GM21717 (cell line): ENCODE results near the gene PLCB4.
"Not testable (repeated sequence)": the region's sequence is repeated elsewhere in the genome, so short reads cannot be mapped to it uniquely, and the experiment has no call there.

Experiments used
- ATAC-seq: cut with Tn5 transposase; IDR thresholded peaks from one replicate; pipeline ENCODE4 v1.9.1; 2021; ENCODE audit warnings: mild to moderate bottlenecking, moderate library complexity; ENCODE audit not compliant: unreplicated experiment

The PLCB4 gene

DNA sequence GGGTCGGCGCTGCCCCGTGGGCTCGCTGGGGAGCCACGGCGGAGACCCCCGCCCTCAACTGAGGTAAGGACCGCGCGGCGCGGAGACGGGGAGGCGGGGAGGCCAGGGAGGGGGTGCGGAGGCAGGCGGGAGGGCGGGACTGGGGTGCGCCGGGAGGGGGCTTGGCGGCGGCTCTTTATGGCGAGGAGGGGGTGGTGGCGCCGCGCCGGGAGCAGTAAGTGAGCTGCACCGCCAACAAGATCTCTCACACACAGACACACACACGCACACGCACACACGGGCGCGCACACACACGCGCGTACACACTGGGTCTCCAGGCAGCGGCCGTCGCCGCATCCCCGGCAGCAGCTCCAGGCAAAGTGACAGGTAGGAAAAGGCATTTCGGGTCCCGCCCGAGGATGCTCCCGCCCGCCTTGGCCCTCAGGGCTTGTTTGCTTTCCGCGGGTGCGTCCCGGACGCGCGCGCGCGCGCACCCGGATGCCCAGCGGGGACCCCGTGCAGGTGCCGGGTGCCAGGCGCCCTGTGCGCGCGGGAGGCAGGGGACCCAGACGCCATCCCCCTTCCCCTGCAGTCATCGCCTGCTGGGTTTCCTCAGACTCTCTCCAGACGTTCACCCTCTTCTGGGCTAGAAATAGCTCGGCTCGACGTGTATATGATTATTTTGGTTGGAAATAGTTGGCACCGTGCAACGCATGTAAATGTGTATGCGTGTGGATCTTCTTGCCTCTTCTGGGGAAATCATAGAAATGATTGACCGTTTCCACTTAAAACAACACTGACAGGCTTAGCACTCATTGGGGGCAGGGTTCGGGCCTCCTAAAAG lies at the start of gene PLCB4:
PLCB4 (plus strand) TSS at position 247 of the 823 bp plus-strand sequence. CDS start 238,728 bp downstream, outside the sequence.
- no peak for ATAC-seq

DNA sequence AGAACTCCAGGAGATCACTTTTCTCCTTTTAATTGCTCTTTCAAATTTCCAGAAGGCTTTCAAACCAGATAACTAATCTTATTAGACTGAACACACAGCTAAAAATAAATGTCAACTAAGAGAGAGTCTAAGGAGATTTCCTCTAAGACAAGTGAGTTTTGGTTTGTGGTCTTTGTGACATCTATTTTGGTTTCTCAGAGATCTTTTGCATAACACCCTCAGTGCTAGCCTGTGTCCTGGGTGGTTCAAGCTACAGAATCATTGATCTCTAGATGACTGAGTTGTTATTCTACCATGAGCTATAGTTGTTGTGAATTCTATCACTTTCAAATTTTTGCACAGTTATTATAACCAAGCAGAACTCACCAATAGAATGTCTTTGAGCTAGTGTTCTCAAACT lies 49.1 kb upstream of the PLCB4 start:
- no peak for ATAC-seq

DNA sequence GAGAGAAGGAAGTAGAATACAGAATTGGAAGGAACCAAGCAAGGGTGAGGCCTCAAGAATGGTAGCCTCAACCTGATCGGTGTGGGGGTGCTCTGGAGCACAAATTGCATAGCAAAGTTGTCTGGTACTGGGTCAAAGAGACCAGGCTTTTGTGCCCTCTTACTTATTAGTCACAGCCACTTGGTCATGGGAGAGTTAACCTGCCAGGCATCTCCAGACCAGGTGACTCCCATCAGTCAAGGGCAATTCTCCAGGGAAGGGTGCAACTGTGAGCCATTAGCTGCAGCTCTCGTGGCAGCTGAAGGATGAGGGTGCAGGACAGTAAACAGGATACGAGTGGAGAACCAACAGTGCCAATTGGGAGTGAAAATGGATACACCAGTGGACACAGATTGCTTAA lies 47.7 kb upstream of the PLCB4 start:
- ATAC-seq = no peak

DNA sequence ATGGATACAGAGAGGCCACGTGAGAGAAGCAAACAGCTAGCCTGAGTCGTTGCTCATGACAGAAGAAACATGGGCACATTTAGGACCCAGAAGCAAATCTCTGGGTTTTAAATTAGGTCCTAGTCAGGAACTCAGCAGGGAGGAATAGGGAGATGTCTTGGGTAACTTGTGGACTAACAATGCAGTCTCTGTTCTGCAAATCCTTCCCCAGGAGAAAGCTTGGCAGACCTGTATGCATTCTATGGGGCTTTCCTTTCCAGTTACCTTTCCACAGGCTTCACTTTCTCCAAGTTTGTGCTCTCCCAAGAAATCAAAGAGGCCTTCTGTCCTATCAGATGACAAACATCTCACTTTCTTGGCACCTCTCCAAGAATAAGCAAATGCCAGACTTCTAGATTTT lies 47.2 kb upstream of the PLCB4 start:
- ATAC-seq = no peak

DNA sequence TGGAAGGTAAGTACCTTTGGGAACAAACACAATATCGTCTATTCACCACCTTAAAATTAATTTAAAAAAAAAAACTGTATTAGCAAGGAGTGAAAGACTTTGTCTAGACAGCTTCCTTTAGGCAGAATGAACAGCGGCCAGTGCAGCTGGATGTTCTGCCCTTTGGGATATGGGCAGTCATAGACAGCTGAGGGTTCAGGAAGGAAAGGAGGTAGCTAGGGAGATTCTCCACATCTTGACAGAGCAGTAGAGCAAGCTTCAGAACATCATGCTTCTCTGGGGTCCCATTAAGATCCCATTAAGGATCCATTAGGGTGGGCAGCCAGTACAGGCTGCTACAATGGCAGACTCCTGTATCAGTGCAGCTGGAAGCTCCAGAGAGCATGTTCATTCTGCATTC lies 46.5 kb upstream of the PLCB4 start:
- ATAC-seq = no peak

DNA sequence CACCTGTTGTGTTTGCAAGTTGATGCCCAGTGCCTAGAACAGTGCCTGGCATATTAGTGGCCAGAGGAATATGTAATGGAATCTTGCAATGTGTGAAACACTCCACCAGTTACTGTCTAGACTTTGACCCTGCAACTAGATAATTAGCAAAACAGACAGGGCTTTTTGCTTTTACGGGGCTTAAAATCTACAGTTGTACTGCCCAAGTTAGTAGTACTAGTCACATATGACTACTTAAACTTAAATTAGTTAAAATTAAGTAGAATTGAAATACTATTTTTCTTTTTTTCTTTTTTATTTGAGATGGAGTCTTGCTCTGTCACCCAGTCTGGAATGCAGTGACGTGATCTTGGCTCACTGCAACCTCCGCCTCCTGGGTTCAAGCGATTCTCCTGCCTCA lies 44.3 kb upstream of the PLCB4 start:
- no peak for ATAC-seq

DNA sequence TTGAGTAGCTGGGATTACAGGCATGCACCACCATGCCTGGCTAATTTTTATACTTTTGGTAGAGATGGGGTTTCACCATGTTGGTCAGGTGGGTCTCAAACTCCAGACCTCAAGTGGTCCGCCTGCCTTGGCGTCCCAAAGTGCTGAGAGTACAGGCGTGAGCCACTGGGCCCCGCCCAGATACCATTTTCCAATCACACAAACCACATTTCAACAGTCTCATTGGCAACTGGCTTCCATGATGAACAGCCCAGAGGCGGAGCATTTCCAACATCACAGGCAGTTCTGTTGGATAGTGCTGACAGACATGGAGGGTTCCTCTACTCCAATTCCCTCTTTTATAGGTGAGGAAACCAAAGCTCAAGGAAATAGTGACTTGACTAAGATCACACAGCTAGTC lies 43.9 kb upstream of the PLCB4 start:
- no peak for ATAC-seq

DNA sequence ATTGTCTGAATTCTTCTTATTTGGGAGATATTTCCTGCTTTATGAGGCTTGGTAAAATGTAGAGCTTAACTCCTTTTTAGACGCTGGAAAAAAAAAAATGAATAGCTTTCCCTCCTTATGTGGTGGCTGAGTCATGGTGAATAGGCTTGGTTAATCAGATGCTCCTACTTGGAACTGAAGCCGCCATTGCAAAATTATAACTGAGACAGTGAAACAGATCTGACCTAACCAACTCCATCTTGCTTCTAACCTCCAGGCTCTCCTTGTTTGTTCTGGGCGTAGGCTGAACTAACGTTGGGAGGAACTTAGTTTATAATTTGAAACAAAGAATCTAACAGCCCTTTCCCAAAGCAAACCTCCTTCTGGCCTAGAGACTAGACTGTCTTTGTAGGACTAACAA lies 43.2 kb upstream of the PLCB4 start:
- no peak for ATAC-seq

DNA sequence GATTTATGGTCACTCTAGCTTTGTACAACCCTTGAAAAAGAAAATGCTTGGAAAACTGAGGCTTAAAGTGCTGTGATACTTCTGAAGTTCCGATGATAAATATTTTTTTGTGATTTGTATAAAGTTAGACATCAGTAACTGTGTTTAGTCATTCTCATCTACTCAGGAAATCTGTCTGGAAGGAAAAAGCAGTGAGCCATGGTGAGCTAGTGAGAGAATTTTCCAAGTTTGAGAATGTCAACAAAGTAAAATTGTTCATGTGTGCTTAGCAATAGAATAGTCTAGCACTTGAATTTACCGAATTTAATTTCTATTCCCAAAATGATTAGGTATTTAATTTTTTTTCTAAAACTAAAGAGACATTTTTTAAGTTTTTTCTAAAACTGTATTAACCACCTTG lies 41.3 kb upstream of the PLCB4 start:
- no peak for ATAC-seq

DNA sequence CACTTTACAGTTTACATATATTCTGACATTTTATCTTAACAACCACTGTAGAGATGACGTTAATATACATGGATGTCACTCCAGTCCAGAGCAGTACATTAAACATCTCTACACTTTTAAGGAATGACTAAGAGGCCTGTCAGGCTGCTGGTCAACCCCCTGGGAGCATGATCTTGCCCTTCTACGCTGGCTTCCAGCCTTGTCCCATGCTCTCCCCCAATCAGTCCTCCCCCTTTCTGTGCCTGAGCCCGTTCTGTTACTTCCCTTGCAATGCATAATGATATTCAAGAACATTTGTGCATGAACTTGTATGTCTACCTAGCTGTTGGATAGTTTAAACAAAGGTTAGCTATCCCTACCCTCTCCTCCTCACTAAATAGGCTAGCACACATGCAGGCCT lies 40.5 kb upstream of the PLCB4 start:
- ATAC-seq = no peak

DNA sequence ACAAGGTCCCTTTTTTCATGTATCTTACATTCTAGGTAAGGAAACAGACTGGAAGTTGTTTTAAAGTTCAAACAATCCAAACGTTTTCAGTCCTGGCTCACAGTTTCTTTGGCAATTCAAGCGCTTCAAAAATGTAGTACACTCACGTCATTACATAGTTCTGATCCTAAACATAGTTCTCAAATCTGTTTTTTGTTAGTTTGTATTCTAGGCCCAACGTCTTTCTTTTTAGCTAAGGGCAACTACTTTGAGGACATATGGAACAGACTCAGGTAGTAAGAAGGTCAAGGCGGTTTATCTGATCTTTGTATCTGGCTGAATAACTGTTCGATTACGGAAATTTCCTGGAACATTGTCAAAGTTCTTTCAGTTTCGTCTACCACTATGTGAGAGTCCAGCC lies 36.9 kb upstream of the PLCB4 start:
- no peak for ATAC-seq

DNA sequence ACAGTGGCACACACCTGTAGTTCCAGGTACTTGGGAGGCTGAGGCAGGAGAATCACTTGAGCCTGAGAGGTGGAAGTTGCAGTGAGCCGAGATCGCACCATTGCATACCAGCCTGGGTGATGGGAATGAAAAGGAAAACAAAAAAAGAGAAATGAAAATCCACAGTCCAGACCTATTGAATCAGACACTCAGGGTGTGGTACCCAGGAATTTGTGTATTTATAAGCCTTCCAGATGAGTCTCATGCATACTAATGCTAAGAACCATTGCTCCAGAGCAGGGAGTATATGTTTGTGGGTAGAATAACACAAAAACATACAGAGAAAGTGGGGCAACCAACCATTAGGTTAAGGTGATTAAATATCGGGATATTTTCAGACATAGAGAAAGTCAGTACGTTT lies 36.1 kb upstream of the PLCB4 start:
- no peak for ATAC-seq

DNA sequence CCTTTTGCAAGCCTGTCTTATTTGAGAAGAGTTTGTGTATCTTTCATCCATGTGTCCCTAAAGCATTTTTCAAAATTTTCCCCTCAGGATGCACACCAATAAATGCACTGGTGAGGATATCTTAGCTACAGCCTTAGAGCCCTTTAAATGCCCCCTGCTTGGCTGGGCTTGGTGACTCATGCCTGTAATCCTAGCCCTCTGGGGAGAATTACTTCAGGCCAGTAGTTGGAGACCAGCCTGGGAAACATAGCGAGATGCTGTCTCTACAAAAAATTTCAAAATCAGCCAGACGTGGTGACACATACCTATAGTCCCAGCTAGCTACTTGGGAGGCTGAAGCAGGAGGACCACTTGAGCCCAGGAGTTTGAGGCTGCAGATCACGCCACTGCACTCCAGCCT lies 33.8 kb upstream of the PLCB4 start:
- ATAC-seq = no peak

DNA sequence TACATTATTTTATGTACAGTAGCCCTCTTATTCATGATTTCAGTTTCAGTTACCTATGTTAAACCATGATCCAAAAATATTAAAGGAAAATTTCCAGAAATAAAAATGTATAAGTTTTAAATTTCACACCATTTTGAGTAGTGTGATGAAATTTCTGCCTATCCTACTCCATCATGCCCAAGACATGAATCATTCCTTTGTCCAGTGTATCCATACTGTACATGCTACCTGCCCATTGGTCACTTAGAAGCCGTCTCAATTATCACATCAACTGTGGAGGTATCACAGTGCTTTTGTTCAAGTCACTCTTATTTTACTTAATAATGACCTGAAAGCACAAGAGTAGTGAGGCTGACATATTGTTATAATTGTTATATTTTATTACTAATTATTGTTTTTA lies 32.3 kb upstream of the PLCB4 start:
- no peak for ATAC-seq

DNA sequence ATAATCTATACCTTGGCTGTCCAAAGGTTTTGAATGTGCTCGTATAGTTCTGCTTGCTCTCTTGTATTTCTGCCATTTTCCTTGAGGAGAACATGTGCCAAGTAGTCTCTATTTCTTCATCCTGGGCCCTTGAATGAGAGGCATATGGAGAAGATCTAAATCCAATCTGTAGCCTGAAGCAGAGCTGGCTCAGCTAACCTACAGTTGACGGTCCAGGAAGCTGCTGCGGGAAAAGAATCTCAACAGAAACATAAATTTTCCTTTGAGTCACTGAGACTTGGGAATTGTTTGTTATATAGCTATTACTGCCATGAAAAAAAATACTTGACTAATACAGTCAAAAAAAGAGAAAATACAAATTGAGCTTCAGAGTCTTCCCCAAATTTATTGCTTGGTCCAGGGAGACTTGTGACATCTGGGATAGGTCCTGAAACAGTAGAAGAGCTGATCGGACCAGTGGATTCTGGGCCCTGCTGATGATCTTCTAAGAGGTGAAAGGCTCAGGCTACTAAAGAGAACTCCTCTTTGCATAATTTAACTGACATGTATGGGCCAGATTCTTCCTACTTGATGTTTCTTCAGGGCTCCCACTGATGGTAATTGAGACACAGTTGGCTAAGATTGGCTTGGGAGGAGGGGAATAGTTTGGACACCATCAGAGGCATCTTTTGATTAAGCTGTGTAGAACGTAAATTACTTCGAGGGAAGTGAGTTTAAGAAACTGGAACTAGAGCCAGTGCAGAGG lies 29.9 kb upstream of the PLCB4 start:
- ATAC-seq = no peak

DNA sequence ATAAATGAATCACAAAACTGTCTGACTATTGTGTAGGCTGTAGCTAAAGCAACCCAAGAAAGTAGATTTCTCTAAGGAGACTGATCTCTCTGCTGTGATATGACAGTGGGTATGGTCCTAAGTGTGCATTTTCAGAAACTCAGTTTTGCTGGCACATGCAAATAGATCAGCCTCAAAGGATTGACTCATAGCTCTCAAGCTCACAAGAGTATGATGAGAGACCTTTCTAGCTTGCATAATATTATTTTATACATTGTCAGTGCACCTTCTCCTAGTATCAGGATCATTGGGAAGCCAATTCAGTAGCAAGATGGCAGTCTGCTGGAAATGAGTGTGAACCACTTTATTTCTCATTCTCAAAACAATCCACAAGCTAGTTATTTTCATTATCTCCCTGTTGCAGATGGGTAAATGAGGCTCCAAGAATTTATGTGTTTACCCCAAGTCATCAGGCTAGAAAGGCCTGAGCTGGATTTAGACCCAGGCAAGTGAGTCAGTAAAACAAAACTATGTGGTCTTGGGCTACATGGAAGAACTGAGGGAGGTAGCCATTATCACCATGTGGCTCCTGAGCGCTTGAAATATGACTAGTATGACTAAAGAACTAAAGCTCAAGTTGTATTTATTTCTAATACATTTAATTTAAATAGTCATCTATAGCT lies 27.9 kb upstream of the PLCB4 start:
- ATAC-seq = no peak

DNA sequence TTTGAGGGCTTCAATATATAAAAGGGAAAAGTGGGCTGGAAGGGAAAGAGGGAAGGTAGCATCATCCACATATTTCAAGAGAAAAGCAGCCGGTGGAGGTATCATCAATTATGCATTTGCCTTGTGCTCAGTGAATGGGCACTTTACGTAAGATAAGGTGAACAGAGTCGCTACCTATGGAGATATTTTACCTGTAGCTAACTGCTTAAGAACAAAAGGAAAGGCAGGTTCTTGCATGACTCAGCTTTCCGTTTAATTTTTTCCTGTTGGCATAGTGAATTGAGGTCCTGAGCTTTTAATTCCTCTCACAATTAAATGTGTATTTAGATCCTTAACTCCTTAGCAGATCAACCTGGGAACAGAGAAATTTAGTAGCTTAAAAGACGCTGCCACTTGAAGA lies 25.5 kb upstream of the PLCB4 start:
- ATAC-seq = no peak

DNA sequence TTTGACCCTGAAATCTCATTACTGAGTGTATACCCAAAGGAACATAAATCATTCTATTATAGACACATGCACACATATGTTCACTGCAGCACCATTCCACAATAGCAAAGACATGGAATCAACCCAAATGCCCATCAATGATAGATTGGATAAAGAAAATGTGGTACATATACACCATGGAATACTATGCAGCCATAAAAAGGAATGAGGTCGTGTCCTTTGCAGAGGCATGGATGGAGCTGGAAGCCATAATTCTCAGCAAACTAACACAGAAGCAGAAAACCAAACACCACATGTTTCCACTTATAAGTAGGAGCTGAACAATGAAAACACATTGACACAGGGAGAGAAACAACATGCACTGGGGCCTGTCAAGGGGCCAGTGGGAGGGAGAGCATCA lies 21.0 kb upstream of the PLCB4 start:
- ATAC-seq = not testable (repeated sequence)

DNA sequence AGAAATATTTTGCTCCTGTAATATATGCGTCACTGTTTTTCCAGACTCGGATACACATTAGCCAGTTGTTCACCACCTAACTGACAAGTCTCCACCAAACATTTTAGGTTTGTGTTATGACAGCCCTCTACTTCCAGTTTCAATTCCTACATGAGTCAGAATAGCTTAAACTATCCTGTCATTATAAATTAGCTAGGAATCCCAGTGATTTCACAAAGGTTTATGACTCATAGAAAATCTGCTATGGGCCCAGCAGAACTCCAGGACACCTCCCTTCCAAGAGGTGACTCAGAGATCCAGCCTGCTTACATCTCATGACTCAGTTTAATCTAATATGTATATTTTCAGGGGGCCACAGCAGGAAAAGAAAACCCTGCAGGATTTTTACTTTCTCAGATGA lies 17.4 kb upstream of the PLCB4 start:
- no peak for ATAC-seq

DNA sequence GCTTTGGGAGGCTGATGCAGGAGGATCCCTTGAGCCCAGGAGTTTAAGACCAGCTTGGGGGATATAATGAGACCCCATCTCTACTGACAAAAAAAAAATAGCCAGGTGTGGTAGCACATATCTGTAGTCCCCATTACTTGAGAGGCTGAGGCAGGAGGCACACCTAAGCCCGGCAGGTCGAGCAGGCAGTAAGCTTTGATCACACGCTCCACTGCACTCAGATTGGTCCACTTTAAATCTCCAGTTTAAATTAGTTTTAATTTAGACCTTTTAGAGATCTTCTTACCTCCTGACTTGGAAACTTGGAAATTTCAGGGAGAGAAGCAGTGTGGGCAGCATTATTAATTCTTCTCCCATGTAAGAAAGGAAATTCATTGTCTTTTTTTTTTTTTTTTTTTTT lies 16.8 kb upstream of the PLCB4 start:
- ATAC-seq = no peak

DNA sequence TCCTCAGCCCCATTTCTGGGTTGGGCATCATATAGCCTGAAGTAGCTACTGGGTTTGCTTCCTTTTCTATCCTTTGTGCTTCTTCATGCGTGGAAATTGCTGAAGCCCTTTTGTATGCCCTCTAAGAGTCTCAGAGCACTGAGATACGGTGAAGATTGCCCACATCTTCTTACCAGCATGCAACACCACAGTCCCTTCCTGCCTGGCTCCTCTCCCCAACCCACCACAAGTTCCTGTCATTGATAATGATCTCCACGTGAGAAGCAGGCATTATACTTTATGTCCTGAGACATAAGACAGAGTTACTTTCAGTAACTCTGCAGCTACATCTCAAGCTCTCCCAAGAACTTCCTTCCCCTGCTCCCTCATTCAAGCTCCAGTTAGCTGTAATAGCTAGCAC lies 15.8 kb upstream of the PLCB4 start:
- ATAC-seq = no peak

DNA sequence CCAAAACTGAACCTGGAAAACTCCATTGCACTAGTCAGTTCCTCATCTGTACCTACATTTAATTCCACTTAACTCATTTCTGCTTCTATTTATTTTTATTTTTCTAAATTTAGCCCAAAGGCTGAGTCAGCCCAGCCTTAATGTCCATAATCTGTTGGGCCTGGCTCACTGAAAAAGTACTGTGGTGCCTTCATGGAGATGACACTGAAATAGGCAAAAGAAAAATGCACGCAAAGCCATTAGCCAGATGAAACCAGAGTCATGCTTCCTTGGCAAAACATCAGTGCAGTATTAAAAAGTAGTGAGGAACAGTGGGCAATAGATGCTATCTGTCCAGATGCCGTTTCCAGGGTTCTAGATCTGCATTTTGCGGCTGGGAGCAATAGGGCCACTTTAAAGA lies 14.7 kb upstream of the PLCB4 start:
- no peak for ATAC-seq
